ENCODE measurements around the gene INF2. TPM values are rescaled to one million over a fixed set of nuclear protein-coding genes. Genes with fewer than 3 reads are reported as not detected.

Gene INF2
- total RNA-seq, 1 donor from 2014 or later: 249 TPM

GRCh38 chr14:104701383-104702076, 12.1 kb downstream of the INF2 start:
- TF ChIP-seq, protein P1, sequence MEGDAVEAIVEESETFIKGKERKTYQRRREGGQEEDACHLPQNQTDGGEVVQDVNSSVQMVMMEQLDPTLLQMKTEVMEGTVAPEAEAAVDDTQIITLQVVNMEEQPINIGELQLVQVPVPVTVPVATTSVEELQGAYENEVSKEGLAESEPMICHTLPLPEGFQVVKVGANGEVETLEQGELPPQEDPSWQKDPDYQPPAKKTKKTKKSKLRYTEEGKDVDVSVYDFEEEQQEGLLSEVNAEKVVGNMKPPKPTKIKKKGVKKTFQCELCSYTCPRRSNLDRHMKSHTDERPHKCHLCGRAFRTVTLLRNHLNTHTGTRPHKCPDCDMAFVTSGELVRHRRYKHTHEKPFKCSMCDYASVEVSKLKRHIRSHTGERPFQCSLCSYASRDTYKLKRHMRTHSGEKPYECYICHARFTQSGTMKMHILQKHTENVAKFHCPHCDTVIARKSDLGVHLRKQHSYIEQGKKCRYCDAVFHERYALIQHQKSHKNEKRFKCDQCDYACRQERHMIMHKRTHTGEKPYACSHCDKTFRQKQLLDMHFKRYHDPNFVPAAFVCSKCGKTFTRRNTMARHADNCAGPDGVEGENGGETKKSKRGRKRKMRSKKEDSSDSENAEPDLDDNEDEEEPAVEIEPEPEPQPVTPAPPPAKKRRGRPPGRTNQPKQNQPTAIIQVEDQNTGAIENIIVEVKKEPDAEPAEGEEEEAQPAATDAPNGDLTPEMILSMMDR (IDR thresholded peaks at IDR 0.05): no peak
- DNase-seq (ENCODE audit: low spot score in 2 of 2): no peak
- no peak overlapping the region for H3K4me3 ChIP-seq
- peaks cover 15 to 38% of the 10 kb centered on the region in 2 donors for H3K4me1 ChIP-seq
- H3K27ac ChIP-seq: no peak overlapping the region
- H3K9me3 ChIP-seq: no peaks in the 10 kb centered on the region
- H3K36me3 ChIP-seq: peaks cover 47 to 56% of the 10 kb centered on the region in 2 donors
- intact Hi-C loops (cut with DNase I): no loop called here
- H3K27me3 ChIP-seq: no peaks in the 10 kb centered on the region

DNA sequence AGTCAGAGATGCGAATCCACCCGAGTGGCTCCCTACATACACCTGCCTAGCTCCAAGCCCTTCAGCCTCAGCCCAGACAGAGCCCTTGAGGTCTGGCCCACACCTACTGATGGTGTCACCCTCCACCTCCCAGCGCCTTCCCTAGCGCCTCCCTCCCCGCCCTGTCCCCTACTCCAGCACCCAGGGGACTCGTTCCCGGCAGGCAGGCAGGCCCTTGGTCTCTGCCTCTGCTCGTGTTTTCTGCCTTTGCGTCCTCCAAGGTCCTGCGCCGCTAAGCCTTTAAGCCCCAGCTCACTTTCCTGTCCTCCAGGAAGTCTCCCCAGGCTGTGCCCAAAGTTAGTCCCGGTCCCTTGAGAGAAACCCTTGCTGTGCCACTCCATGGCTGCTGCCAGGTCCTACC, 12.7 kb downstream of the INF2 start:
- H3K27ac ChIP-seq: no peak overlapping the region
- H3K4me3 ChIP-seq: no peak overlapping the region
- intact Hi-C loops (cut with DNase I): no loop called here
- no peaks in the 10 kb centered on the region for H3K9me3 ChIP-seq
- TF ChIP-seq, protein P1 (IDR thresholded peaks at IDR 0.05): no peak
- H3K27me3 ChIP-seq: no peaks in the 10 kb centered on the region
- DNase-seq (ENCODE audit: low spot score in 2 of 2): no peak
- H3K4me1 ChIP-seq: peaks cover 14 to 32% of the 10 kb centered on the region in 2 donors
- H3K36me3 ChIP-seq: peaks cover 51 to 61% of the 10 kb centered on the region in 2 donors

- Histone ChIP-seq H3K27me3 (no peaks in the 10 kb centered on the region), H3K4me3 (no peak overlapping the region), H3K4me1 (peaks cover 13 to 26% of the 10 kb centered on the region in 2 donors), H3K36me3 (peaks cover 51 to 61% of the 10 kb centered on the region in 2 donors), H3K9me3 (no peaks in the 10 kb centered on the region), H3K27ac (no peak overlapping the region)
- TF ChIP-seq, protein P1 (IDR thresholded peaks at IDR 0.05): no peak
- intact Hi-C loops (cut with DNase I): no loop called here
- DNase-seq (ENCODE audit: low spot score in 2 of 2): no peak
Observed at GRCh38 chr14:104702673-104703072, 13.3 kb downstream of the INF2 start.

DNA sequence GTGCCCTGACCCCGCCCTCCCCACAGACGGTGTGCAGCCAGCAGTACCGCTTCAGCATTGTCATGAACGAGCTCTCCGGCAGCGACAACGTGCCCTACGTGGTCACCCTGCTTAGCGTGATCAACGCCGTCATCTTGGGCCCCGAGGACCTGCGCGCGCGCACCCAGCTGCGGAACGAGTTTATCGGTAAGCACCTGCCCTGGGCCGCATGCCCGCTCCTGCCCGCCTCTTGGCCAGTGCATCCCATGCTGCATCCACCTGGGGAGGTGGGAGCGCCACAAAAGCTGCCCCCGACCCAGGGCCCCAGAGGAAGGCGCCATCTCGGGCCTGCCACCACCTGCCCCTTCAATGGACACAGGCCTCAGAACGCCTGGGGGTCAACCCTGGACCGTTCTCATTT, 13.9 kb downstream of the INF2 start:
- H3K36me3 ChIP-seq: peaks cover 51 to 61% of the 10 kb centered on the region in 2 donors
- peaks cover 7 to 21% of the 10 kb centered on the region in 2 donors for H3K4me1 ChIP-seq
- H3K27me3 ChIP-seq: no peaks in the 10 kb centered on the region
- no peaks in the 10 kb centered on the region for H3K9me3 ChIP-seq
- no peak overlapping the region for H3K27ac ChIP-seq
- no peak for DNase-seq (ENCODE audit: low spot score in 2 of 2)
- no peak overlapping the region for H3K4me3 ChIP-seq
- intact Hi-C loops (cut with DNase I): no loop called here
- TF ChIP-seq, protein P1 (IDR thresholded peaks at IDR 0.05): no peak

DNA sequence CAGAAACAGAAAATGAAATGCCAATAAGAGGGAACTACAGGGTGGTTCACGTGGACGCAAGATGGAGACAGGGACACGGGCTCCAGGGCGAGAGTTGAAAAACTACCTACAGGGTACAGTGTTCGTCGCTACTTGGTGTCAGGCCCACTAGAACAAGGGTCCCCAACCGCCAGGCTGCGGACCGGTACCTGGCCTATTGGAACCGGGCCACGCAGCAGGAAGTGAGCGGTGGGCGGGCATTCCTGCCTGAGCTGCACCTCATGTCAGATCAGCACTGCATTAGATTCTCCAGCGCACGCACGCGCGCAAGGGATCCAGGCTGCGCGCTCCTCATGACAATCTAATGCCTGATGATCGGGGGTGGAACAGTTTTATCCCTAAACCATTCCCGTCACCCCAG, 14.8 kb downstream of the INF2 start:
- intact Hi-C loops (cut with DNase I): no loop called here

More for the DNA sequence above, 14.8 kb downstream of the INF2 start:
- Histone ChIP-seq H3K9me3 (no peaks in the 10 kb centered on the region), H3K4me3 (no peak overlapping the region), H3K4me1 (peaks cover 0 to 17% of the 10 kb centered on the region in 2 donors), H3K27ac (no peak overlapping the region), H3K36me3 (peaks cover 51 to 61% of the 10 kb centered on the region in 2 donors), H3K27me3 (no peaks in the 10 kb centered on the region)
- TF ChIP-seq, protein P1 (IDR thresholded peaks at IDR 0.05): no peak
- DNase-seq (ENCODE audit: low spot score in 2 of 2): no peak
